SU-DHL-6 (cell line): ENCODE measurements around the gene CHAT.

Source experiments
- H2AFZ ChIP-seq: fragments of 200-600 bp; sonication (generic); 2 replicates; pipeline ENCODE4 v1.6.1; 2014; ENCODE audit warnings: low read depth, mild to moderate bottlenecking, moderate library complexity, mixed read lengths, antibody characterized with exemption, low read length; ENCODE audit not compliant: severe bottlenecking
- H3F3A ChIP-seq: fragments of 200-600 bp; shearing (Covaris generic); 2 replicates; pipeline ENCODE4 v1.6.0; 2016; ENCODE audit warnings: antibody characterized with exemption, mild to moderate bottlenecking; ENCODE audit not compliant: insufficient read depth
- H3K27ac ChIP-seq: fragments of 200-600 bp; sonication (generic); 2 replicates; pipeline ENCODE4 v1.5.1; 2016; ENCODE audit warnings: low read depth, mild to moderate bottlenecking, low read length, moderate library complexity, mixed read lengths
- H3K27me3 ChIP-seq: fragments of 200-600 bp; sonication (generic), shearing (Covaris generic); 2 replicates; pipeline ENCODE4 v1.6.0; 2014; ENCODE audit warnings: mild to moderate bottlenecking, low read length
- H3K36me3 ChIP-seq: fragments of 200-600 bp; sonication (generic); 2 replicates; pipeline ENCODE4 v1.6.1; 2014; ENCODE audit warnings: mild to moderate bottlenecking, low read length, mixed read lengths
- H3K4me2 ChIP-seq: fragments of 300-600, 200-600 bp; shearing (Covaris generic), sonication (generic); 2 replicates; pipeline ENCODE4 v1.6.0; 2014; ENCODE audit warnings: low read length, low read depth, mild to moderate bottlenecking; ENCODE audit not compliant: poor library complexity, severe bottlenecking
- H3K4me3 ChIP-seq: fragments of 200-600 bp; sonication (generic); 2 replicates; pipeline ENCODE4 v1.5.1; 2014; ENCODE audit warnings: antibody characterized with exemption, low read length, mild to moderate bottlenecking, mixed read lengths; ENCODE audit not compliant: insufficient read depth, poor library complexity, severe bottlenecking
- H3K79me2 ChIP-seq: fragments of 200-600 bp; sonication (generic); 2 replicates; pipeline ENCODE4 v1.6.1; 2014; ENCODE audit warnings: mild to moderate bottlenecking, low read length, moderate library complexity; ENCODE audit not compliant: insufficient read depth
- H3K9ac ChIP-seq: fragments of 200-600 bp; sonication (generic); 2 replicates; pipeline ENCODE4 v1.7.0; 2014; ENCODE audit warnings: mild to moderate bottlenecking, low read length
- H3K9me2 ChIP-seq: fragments of 200-600 bp; sonication (generic); replicated peaks from 2 replicates; pipeline ENCODE4 v1.6.1; 2014; ENCODE audit warnings: low read length; ENCODE audit not compliant: insufficient read depth
- H3K9me3 ChIP-seq: fragments of 200-600 bp; sonication (generic); 2 replicates; pipeline ENCODE4 v1.6.1; 2014; ENCODE audit warnings: low read length, mixed read lengths; ENCODE audit not compliant: insufficient read depth
- H4K20me1 ChIP-seq: fragments of 200-600 bp; sonication (generic); 2 replicates; pipeline ENCODE4 v1.6.1; 2014; ENCODE audit warnings: low read depth, mild to moderate bottlenecking, antibody characterized with exemption, low read length, moderate library complexity, mixed read lengths
- CTCF ChIP-seq: fragments of 200-600 bp; sonication (generic); IDR thresholded peaks from one replicate; pipeline ENCODE4 v1.5.1; 2017; ENCODE audit warnings: antibody characterized with exemption, mild to moderate bottlenecking, low read length, moderate library complexity; ENCODE audit not compliant: insufficient read depth, poor library complexity, severe bottlenecking
- EZH2phosphoT487 ChIP-seq: fragments of 200-600 bp; sonication (generic), shearing (Covaris generic); conservative IDR thresholded peaks from 2 replicates; pipeline ENCODE4 v1.6.1; 2018; ENCODE audit warnings: mild to moderate bottlenecking, antibody characterized with exemption, low read length, moderate library complexity, mixed read lengths

The CHAT gene

GRCh38 chr10:49622426-49623425 is 8.9 kb downstream of the CHAT start:
- Histone ChIP-seq H3F3A (no peaks in the 10 kb centered on the region), H4K20me1 (no peaks in the 10 kb centered on the region), H3K9ac (no peak overlapping the region), H3K79me2 (no peaks in the 10 kb centered on the region), H3K9me2 (no peaks in the 10 kb centered on the region), H3K4me3 (no peak overlapping the region), H3K36me3 (no peaks in the 10 kb centered on the region), H2AFZ (no peak overlapping the region), H3K4me2 (no peak overlapping the region), H3K27me3 (no peaks in the 10 kb centered on the region), H3K27ac (no peak overlapping the region), H3K9me3 (no peaks in the 10 kb centered on the region)
- TF ChIP-seq CTCF (no peak), EZH2phosphoT487 (no peak)

- no peaks in the 10 kb centered on the region for H3K9me3 ChIP-seq
- no peak for TF ChIP-seq EZH2phosphoT487
- no peak for TF ChIP-seq CTCF
- H3K36me3 ChIP-seq, result no peaks in the 10 kb centered on the region
- H3K79me2 ChIP-seq, result no peaks in the 10 kb centered on the region
- H3K27me3 ChIP-seq, result no peaks in the 10 kb centered on the region
- H3F3A ChIP-seq, result no peaks in the 10 kb centered on the region
- no peak overlapping the region for H3K4me3 ChIP-seq
- no peak overlapping the region for H3K4me2 ChIP-seq
- H3K9ac ChIP-seq, result no peak overlapping the region
- H3K27ac ChIP-seq, result no peak overlapping the region
- H3K9me2 ChIP-seq, result no peaks in the 10 kb centered on the region
- no peak overlapping the region for H2AFZ ChIP-seq
- H4K20me1 ChIP-seq, result no peaks in the 10 kb centered on the region
Observed at GRCh38 chr10:49624629-49625028, 10.8 kb downstream of the CHAT start.

- TF ChIP-seq CTCF (no peak), EZH2phosphoT487 (no peak)
- Histone ChIP-seq H4K20me1 (no peaks in the 10 kb centered on the region), H3K4me2 (no peak overlapping the region), H3K9ac (no peak overlapping the region), H3K27ac (no peak overlapping the region), H3K9me3 (no peaks in the 10 kb centered on the region), H3F3A (no peaks in the 10 kb centered on the region), H3K36me3 (no peaks in the 10 kb centered on the region), H3K27me3 (no peaks in the 10 kb centered on the region), H3K79me2 (no peaks in the 10 kb centered on the region), H3K9me2 (no peaks in the 10 kb centered on the region), H2AFZ (no peak overlapping the region), H3K4me3 (no peak overlapping the region)
Observed at GRCh38 chr10:49625411-49625810, 11.6 kb downstream of the CHAT start.
